Measurements from ENCODE around the gene ERI3.

DNA sequence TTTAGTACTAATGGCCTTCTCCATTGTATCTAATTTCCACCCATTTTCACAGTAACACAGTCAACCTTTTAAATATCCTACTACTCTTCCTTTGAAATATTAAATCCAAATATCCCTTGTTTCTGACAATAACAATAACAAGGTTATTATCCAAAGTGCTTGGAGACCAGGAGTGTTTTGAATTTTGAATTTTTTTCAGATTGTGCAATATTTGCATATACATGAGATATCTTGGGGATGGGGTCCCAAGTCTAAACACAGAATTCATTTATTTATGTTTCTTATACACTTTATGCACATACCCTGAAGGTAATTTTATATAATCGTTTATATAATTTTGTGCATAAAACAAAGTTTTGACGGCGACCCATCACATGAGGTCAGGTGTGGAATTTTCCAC is 124.3 kb downstream of the ERI3 start:
- TF ChIP-seq, protein P1, sequence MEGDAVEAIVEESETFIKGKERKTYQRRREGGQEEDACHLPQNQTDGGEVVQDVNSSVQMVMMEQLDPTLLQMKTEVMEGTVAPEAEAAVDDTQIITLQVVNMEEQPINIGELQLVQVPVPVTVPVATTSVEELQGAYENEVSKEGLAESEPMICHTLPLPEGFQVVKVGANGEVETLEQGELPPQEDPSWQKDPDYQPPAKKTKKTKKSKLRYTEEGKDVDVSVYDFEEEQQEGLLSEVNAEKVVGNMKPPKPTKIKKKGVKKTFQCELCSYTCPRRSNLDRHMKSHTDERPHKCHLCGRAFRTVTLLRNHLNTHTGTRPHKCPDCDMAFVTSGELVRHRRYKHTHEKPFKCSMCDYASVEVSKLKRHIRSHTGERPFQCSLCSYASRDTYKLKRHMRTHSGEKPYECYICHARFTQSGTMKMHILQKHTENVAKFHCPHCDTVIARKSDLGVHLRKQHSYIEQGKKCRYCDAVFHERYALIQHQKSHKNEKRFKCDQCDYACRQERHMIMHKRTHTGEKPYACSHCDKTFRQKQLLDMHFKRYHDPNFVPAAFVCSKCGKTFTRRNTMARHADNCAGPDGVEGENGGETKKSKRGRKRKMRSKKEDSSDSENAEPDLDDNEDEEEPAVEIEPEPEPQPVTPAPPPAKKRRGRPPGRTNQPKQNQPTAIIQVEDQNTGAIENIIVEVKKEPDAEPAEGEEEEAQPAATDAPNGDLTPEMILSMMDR (IDR thresholded peaks at IDR 0.05; ENCODE audit: borderline replicate concordance, extremely low read depth, low read length, poor library complexity, severe bottlenecking) = no peak
- TF ChIP-seq EZH2 (IDR thresholded peaks at IDR 0.05; ENCODE audit: borderline replicate concordance, low read depth, low read length, severe bottlenecking) = no peak

Data from DND-41 (cell line).